ENCODE results near the gene CLEC2B. TPM values are rescaled to one million over a fixed set of nuclear protein-coding genes. Genes with fewer than 3 reads are reported as not detected.

CLEC2B gene
- total and polyA plus RNA-seq, 4 donors: 2.9 to 4.2 (median 3.1) TPM

DNA sequence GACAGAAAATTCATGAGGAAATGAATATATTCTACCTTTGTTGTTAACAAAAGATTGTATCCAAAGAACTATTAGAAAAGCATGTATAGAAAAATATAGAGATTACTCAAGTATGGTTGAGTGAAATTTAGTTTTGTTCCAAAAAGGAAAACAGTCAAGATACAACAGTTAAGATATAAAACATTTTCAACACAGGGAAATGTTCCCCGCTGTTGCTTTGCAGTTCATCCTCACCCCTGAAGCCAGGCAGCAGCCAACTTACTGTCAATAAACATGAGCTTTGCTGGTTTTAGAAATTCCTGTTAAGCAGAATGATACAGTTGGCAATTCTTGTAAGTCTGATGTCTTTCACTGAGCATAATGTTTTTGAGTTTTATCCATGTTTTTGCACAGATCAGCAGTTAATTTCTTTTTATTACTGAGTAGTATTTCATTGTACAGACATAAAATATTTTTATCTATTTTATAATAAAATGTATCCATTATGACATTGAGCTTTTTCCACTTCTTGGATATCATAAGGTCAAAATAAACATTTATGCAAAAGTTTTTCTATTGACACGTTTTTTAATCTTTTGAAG is 1.2 kb upstream of the CLEC2B start:
- TF ChIP-seq, protein P1, sequence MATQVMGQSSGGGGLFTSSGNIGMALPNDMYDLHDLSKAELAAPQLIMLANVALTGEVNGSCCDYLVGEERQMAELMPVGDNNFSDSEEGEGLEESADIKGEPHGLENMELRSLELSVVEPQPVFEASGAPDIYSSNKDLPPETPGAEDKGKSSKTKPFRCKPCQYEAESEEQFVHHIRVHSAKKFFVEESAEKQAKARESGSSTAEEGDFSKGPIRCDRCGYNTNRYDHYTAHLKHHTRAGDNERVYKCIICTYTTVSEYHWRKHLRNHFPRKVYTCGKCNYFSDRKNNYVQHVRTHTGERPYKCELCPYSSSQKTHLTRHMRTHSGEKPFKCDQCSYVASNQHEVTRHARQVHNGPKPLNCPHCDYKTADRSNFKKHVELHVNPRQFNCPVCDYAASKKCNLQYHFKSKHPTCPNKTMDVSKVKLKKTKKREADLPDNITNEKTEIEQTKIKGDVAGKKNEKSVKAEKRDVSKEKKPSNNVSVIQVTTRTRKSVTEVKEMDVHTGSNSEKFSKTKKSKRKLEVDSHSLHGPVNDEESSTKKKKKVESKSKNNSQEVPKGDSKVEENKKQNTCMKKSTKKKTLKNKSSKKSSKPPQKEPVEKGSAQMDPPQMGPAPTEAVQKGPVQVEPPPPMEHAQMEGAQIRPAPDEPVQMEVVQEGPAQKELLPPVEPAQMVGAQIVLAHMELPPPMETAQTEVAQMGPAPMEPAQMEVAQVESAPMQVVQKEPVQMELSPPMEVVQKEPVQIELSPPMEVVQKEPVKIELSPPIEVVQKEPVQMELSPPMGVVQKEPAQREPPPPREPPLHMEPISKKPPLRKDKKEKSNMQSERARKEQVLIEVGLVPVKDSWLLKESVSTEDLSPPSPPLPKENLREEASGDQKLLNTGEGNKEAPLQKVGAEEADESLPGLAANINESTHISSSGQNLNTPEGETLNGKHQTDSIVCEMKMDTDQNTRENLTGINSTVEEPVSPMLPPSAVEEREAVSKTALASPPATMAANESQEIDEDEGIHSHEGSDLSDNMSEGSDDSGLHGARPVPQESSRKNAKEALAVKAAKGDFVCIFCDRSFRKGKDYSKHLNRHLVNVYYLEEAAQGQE (IDR thresholded peaks at IDR 0.05): peak; percentile 1
- TF ChIP-seq GABPA (IDR thresholded peaks at IDR 0.05 in 1 of 2, conservative IDR thresholded peaks at IDR 0.05 in 1 of 2): no peak
- no peak for TF ChIP-seq HNF4G (IDR thresholded peaks at IDR 0.05)
- TF ChIP-seq, protein P2, sequence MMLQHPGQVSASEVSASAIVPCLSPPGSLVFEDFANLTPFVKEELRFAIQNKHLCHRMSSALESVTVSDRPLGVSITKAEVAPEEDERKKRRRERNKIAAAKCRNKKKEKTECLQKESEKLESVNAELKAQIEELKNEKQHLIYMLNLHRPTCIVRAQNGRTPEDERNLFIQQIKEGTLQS (IDR thresholded peaks at IDR 0.05): no peak
- peak in 1 of 2 donors; percentile 8 for TF ChIP-seq RAD21 (IDR thresholded peaks at IDR 0.05)
- Histone ChIP-seq H3K9ac (ENCODE audit: low read depth in 1 of 2, low read length in 2 of 2) (peak overlapping the region in 1 of 2 donors; percentile 97), H3K27me3 (ENCODE audit: control insufficient read depth in 4 of 4, insufficient read depth in 4 of 4, low read length in 3 of 4) (no peaks in the 10 kb centered on the region), H3K9me3 (ENCODE audit: control insufficient read depth in 4 of 4, low read length in 3 of 4) (no peaks in the 10 kb centered on the region), H3K4me1 (ENCODE audit: control insufficient read depth in 4 of 4, insufficient read depth in 4 of 4, low read length in 3 of 4) (peaks cover 0 to 3% (median 2%) of the 10 kb centered on the region in 4 donors), H3K36me3 (ENCODE audit: control insufficient read depth in 4 of 4, insufficient read depth in 3 of 4, low read depth in 1 of 4, low read length in 3 of 4) (no peaks in the 10 kb centered on the region), H3K27ac (ENCODE audit: low read depth in 1 of 2, low read length in 2 of 2) (peak overlapping the region; percentile 89), H3K4me3 (ENCODE audit: low read depth in 1 of 3, low read length in 3 of 3) (peak overlapping the region in 2 of 3 donors; percentile 60 to 67)
- 30% methylated on average over 2 of the region's 2 CpGs for WGBS
- no peak for DNase-seq (ENCODE audit: low spot score)

DNA sequence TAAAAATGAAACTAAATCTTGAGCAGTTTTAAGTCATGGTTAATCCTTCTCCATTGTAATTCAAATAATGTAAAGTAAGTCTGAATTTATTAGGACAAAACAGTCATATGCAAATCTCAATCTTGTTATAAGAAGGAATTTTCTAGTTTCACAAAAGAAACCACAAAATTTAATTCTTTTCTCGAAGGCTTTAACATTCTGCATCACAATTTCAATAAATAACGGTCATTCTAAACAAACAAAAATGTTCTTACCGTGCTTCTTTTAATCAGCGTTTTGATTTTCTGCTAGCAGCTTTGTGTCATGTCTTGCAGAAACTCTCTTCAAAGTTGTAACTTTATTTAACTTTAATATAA is 225 bp downstream of the CLEC2B start:
- 15% methylated on average over 4 of the region's 4 CpGs for WGBS
- Histone ChIP-seq H3K4me3 (ENCODE audit: low read depth in 1 of 3, low read length in 3 of 3) (peak overlapping the region; percentile 60 to 67 (median 63)), H3K4me1 (ENCODE audit: control insufficient read depth in 4 of 4, insufficient read depth in 4 of 4, low read length in 3 of 4) (peaks cover 0 to 3% (median 2%) of the 10 kb centered on the region in 4 donors), H3K9ac (ENCODE audit: low read depth in 1 of 2, low read length in 2 of 2) (peak overlapping the region; percentile 79 to 97), H3K27ac (ENCODE audit: low read depth in 1 of 2, low read length in 2 of 2) (peak overlapping the region; percentile 89), H3K27me3 (ENCODE audit: control insufficient read depth in 4 of 4, insufficient read depth in 4 of 4, low read length in 3 of 4) (no peaks in the 10 kb centered on the region), H3K36me3 (ENCODE audit: control insufficient read depth in 4 of 4, insufficient read depth in 3 of 4, low read depth in 1 of 4, low read length in 3 of 4) (no peaks in the 10 kb centered on the region), H3K9me3 (ENCODE audit: control insufficient read depth in 4 of 4, low read length in 3 of 4) (no peaks in the 10 kb centered on the region)
- DNase-seq (ENCODE audit: low spot score): no peak
- TF ChIP-seq NR2F2 (IDR thresholded peaks at IDR 0.05): no peak
- TF ChIP-seq, protein P3, sequence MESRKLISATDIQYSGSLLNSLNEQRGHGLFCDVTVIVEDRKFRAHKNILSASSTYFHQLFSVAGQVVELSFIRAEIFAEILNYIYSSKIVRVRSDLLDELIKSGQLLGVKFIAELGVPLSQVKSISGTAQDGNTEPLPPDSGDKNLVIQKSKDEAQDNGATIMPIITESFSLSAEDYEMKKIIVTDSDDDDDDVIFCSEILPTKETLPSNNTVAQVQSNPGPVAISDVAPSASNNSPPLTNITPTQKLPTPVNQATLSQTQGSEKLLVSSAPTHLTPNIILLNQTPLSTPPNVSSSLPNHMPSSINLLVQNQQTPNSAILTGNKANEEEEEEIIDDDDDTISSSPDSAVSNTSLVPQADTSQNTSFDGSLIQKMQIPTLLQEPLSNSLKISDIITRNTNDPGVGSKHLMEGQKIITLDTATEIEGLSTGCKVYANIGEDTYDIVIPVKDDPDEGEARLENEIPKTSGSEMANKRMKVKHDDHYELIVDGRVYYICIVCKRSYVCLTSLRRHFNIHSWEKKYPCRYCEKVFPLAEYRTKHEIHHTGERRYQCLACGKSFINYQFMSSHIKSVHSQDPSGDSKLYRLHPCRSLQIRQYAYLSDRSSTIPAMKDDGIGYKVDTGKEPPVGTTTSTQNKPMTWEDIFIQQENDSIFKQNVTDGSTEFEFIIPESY (IDR thresholded peaks at IDR 0.05): no peak
- TF ChIP-seq JUND (IDR thresholded peaks at IDR 0.05): no peak
- TF ChIP-seq EGR1 (IDR thresholded peaks at IDR 0.05; ENCODE audit: low read depth in 2 of 2): no peak
- no peak for TF ChIP-seq GABPA (IDR thresholded peaks at IDR 0.05 in 1 of 2, conservative IDR thresholded peaks at IDR 0.05 in 1 of 2)
- TF ChIP-seq, protein P2 (IDR thresholded peaks at IDR 0.05): no peak
- no peak for TF ChIP-seq FOXA2 (IDR thresholded peaks at IDR 0.05)
- TF ChIP-seq FOXA1 (IDR thresholded peaks at IDR 0.05): no peak
- TF ChIP-seq, protein P1 (IDR thresholded peaks at IDR 0.05): no peak
- TF ChIP-seq RXRA (IDR thresholded peaks at IDR 0.05): no peak
- TF ChIP-seq HNF4G (IDR thresholded peaks at IDR 0.05): no peak
- TF ChIP-seq HNF4A (conservative IDR thresholded peaks at IDR 0.05): no peak
